Parathyroid adenoma (tissue), 2 donors: ENCODE measurements around the gene CRACDL.

Source experiments
- H2AFZ ChIP-seq: fragments of 300-600 bp; sonication (generic); one replicate; pipeline ENCODE4 v1.7.0; 2017; ENCODE audit warnings: antibody characterized with exemption, mild to moderate bottlenecking
- H3K27ac ChIP-seq: fragments of 300-600 bp; sonication (generic); one replicate; pipeline ENCODE4 v1.7.0; 2017
- H3K27me3 ChIP-seq: fragments of 300-600 bp; sonication (generic); one replicate; pipeline ENCODE4 v1.7.0; 2017; ENCODE audit warnings: low read length; ENCODE audit not compliant: control insufficient read depth, insufficient read depth
- H3K36me3 ChIP-seq: fragments of 300-600 bp; sonication (generic); one replicate; pipeline ENCODE4 v1.7.0; 2017; ENCODE audit warnings: low read length; ENCODE audit not compliant: control insufficient read depth, insufficient read depth
- H3K4me1 ChIP-seq: fragments of 300-600 bp; sonication (generic); one replicate; pipeline ENCODE4 v1.7.0; 2017; ENCODE audit warnings: control low read depth
- H3K4me2 ChIP-seq: fragments of 300-600 bp; sonication (generic); one replicate; pipeline ENCODE4 v1.7.0; 2017; ENCODE audit warnings: low read length
- H3K4me3 ChIP-seq: fragments of 300-600 bp; sonication (generic); one replicate; pipeline ENCODE4 v1.7.0; 2017; ENCODE audit warnings: low read depth, low read length
- H3K79me2 ChIP-seq: fragments of 300-600 bp; sonication (generic); one replicate; pipeline ENCODE4 v1.7.0; 2017; ENCODE audit warnings: control low read depth
- H3K9ac ChIP-seq: fragments of 300-600 bp; sonication (generic); one replicate; pipeline ENCODE4 v1.7.0; 2017; ENCODE audit warnings: mild to moderate bottlenecking
- H3K9me3 ChIP-seq: fragments of 300-600 bp; sonication (generic); one replicate; pipeline ENCODE4 v1.7.0; 2017; ENCODE audit warnings: low read length; ENCODE audit not compliant: control insufficient read depth
- CTCF ChIP-seq: fragments of 300-600 bp; sonication (generic); IDR thresholded peaks from one replicate; pipeline ENCODE4 v1.7.0; 2017; ENCODE audit warnings: antibody characterized with exemption, mild to moderate bottlenecking
- donor health status: primary hyperparathyroidism.

CRACDL gene

GRCh38 chr2:98876741-98877140 is 59.3 kb downstream of the CRACDL start:
- no peak for TF ChIP-seq CTCF
- Histone ChIP-seq H3K27ac (no peak overlapping the region), H3K9me3 (no peaks in the 10 kb centered on the region), H3K4me3 (no peak overlapping the region), H3K4me2 (no peak overlapping the region), H3K4me1 (no peaks in the 10 kb centered on the region), H3K36me3 (no peaks in the 10 kb centered on the region), H3K27me3 (no peaks in the 10 kb centered on the region), H3K79me2 (no peaks in the 10 kb centered on the region), H3K9ac (no peak overlapping the region), H2AFZ (no peak overlapping the region)

- Histone ChIP-seq H3K27me3 (no peaks in the 10 kb centered on the region), H3K4me1 (peaks cover 3% of the 10 kb centered on the region), H3K4me2 (no peak overlapping the region), H2AFZ (no peak overlapping the region), H3K36me3 (no peaks in the 10 kb centered on the region), H3K9ac (no peak overlapping the region), H3K79me2 (no peaks in the 10 kb centered on the region), H3K4me3 (no peak overlapping the region), H3K27ac (no peak overlapping the region), H3K9me3 (no peaks in the 10 kb centered on the region)
- no peak for TF ChIP-seq CTCF
Measured at GRCh38 chr2:98875746-98876145, 60.3 kb downstream of the CRACDL start.

- Histone ChIP-seq H3K4me2 (no peak overlapping the region), H3K9me3 (no peaks in the 10 kb centered on the region), H3K27ac (no peak overlapping the region), H3K79me2 (no peaks in the 10 kb centered on the region), H3K4me3 (no peak overlapping the region), H3K36me3 (no peaks in the 10 kb centered on the region), H3K9ac (no peak overlapping the region), H2AFZ (no peak overlapping the region), H3K27me3 (no peaks in the 10 kb centered on the region), H3K4me1 (peaks cover 9% of the 10 kb centered on the region)
- no peak for TF ChIP-seq CTCF
Measured at GRCh38 chr2:98875081-98875728, 60.8 kb downstream of the CRACDL start.

- H3K27ac ChIP-seq, result no peak overlapping the region
- no peak overlapping the region for H3K9ac ChIP-seq
- no peaks in the 10 kb centered on the region for H3K79me2 ChIP-seq
- peaks cover 15% of the 10 kb centered on the region for H3K4me1 ChIP-seq
- no peaks in the 10 kb centered on the region for H3K27me3 ChIP-seq
- H3K4me3 ChIP-seq, result no peak overlapping the region
- TF ChIP-seq CTCF, result no peak
- no peak overlapping the region for H2AFZ ChIP-seq
- H3K4me2 ChIP-seq, result no peak overlapping the region
- H3K36me3 ChIP-seq, result no peaks in the 10 kb centered on the region
- no peaks in the 10 kb centered on the region for H3K9me3 ChIP-seq
Measured at GRCh38 chr2:98874186-98874689, 61.8 kb downstream of the CRACDL start.

GRCh38 chr2:98872526-98872925 is 63.5 kb downstream of the CRACDL start:
- TF ChIP-seq CTCF, result no peak
- Histone ChIP-seq H3K4me2 (no peak overlapping the region), H3K79me2 (no peaks in the 10 kb centered on the region)

More at GRCh38 chr2:98872526-98872925, 63.5 kb downstream of the CRACDL start:
- no peaks in the 10 kb centered on the region for H3K27me3 ChIP-seq
- H3K4me3 ChIP-seq, result no peak overlapping the region
- no peaks in the 10 kb centered on the region for H3K36me3 ChIP-seq
- no peaks in the 10 kb centered on the region for H3K9me3 ChIP-seq
- H3K9ac ChIP-seq, result no peak overlapping the region
- no peak overlapping the region for H2AFZ ChIP-seq
- H3K4me1 ChIP-seq, result peaks cover 15% of the 10 kb centered on the region
- no peak overlapping the region for H3K27ac ChIP-seq
